Tibial nerve (tissue), 3 donors: ENCODE measurements around the gene SLC39A13.

Experiments
- POLR2A ChIP-seq, 2 donors: fragments of 450-650 bp; IDR thresholded peaks; one replicate each; pipeline ENCODE4 v1.6.1; 2017; ENCODE audit warnings: antibody characterized with exemption in 2 of 2, mild to moderate bottlenecking in 2 of 2, moderate library complexity in 2 of 2
- TF ChIP-seq, protein P1 (sequence below), 5 experiments: fragments of 200-600 bp in 3 of 5; fragments of 450-650 bp in 2 of 5; sonication (generic) in 3 of 5; IDR thresholded peaks; one replicate each; pipeline ENCODE4 v1.5.1; 2016 to 2019; ENCODE audit warnings: antibody characterized with exemption in 5 of 5, mild to moderate bottlenecking in 3 of 5, moderate library complexity in 2 of 5

DNA sequence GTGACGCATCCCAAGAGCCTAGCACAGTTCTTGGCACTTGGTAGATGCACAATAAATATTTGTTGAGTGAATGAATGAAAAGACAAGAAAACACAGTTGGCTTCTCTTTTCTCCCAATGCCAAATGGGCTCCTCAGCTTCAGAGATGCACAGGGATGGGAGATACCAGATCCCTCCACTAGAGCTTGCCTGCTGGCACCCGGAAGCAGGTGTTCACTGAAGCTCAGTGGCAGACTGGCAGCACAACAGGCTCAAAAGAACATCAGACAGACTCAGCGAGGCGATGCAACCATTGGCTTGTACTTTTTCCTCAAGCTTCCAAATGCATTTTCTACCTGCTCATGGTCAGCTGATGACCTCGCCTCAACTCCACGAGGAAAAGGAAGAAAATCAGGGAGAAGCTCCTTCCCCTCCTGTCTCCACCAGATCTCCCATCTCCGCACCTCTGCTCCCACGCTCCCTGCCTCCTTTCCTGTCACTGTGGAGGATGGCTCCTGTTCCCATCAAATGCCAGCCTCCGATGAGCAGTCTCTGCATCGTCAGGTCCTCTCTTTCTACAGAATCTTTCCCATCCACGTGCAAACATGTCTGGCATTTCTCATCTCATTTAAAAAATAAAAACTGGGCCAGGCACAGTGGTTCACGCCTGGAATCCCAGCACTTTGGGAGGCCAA lies 34.8 kb downstream of the SLC39A13 start:
- TF ChIP-seq, protein P1, sequence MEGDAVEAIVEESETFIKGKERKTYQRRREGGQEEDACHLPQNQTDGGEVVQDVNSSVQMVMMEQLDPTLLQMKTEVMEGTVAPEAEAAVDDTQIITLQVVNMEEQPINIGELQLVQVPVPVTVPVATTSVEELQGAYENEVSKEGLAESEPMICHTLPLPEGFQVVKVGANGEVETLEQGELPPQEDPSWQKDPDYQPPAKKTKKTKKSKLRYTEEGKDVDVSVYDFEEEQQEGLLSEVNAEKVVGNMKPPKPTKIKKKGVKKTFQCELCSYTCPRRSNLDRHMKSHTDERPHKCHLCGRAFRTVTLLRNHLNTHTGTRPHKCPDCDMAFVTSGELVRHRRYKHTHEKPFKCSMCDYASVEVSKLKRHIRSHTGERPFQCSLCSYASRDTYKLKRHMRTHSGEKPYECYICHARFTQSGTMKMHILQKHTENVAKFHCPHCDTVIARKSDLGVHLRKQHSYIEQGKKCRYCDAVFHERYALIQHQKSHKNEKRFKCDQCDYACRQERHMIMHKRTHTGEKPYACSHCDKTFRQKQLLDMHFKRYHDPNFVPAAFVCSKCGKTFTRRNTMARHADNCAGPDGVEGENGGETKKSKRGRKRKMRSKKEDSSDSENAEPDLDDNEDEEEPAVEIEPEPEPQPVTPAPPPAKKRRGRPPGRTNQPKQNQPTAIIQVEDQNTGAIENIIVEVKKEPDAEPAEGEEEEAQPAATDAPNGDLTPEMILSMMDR (IDR thresholded peaks at IDR 0.05), result no peak
- no peak for TF ChIP-seq POLR2A (IDR thresholded peaks at IDR 0.05)
